Kidney (tissue), 14 donors: ENCODE measurements around the gene RASA2. TPM values are rescaled to one million over a fixed set of nuclear protein-coding genes. Genes with fewer than 3 reads are reported as not detected.
A peak's percentile ranks its signal among the peaks of the same experiment; 100 is the strongest.

ENCODE experiments used
- DNase-seq, 5 donors: peaks; one replicate each; pipeline ENCODE4 v3.0.0-alpha.2; 2013 to 2020
- FAIRE-seq: peaks from 2 replicates; lab custom pipeline; 2012; peaks lifted over from hg19 to GRCh38; lab: Jason Lieb, UNC
- H3K27ac ChIP-seq, 2 donors: one replicate each; pipeline ENCODE4 v1.7.0; 2013; ENCODE audit warnings: low read depth in 2 of 2, low read length in 2 of 2, inconsistent platforms in 1 of 2
- H3K27me3 ChIP-seq: one replicate; pipeline ENCODE4 v1.7.1; 2013; ENCODE audit warnings: low read length, inconsistent platforms; ENCODE audit not compliant: control insufficient read depth, insufficient read depth
- H3K36me3 ChIP-seq, 3 donors: one replicate each; pipeline versions ENCODE4 v1.7.0 to v1.7.1; 2013; ENCODE audit warnings: low read length in 3 of 3, control low read depth in 1 of 3, inconsistent platforms in 1 of 3; ENCODE audit not compliant: insufficient read depth in 3 of 3, control insufficient read depth in 2 of 3
- H3K4me1 ChIP-seq, 3 donors: one replicate each; pipeline versions ENCODE4 v1.7.0 to v1.7.1; 2013; ENCODE audit warnings: low read length in 3 of 3, inconsistent platforms in 1 of 3, low read depth in 1 of 3; ENCODE audit not compliant: control insufficient read depth in 2 of 3, insufficient read depth in 2 of 3
- H3K4me3 ChIP-seq, 3 donors: one replicate each; pipeline versions ENCODE4 v1.7.0 to v1.8.1; 2013; ENCODE audit warnings: low read length in 3 of 3, control low read depth in 1 of 3, inconsistent platforms in 1 of 3
- H3K9ac ChIP-seq, 3 donors: one replicate each; pipeline versions ENCODE4 v1.7.0 to v1.7.1; 2013; ENCODE audit warnings: low read length in 3 of 3, control low read depth in 1 of 3, inconsistent platforms in 1 of 3
- H3K9me3 ChIP-seq, 3 donors: one replicate each; pipeline versions ENCODE4 v1.7.0 to v1.7.1; 2013; ENCODE audit warnings: low read length in 3 of 3, control low read depth in 1 of 3, inconsistent platforms in 1 of 3; ENCODE audit not compliant: control insufficient read depth in 2 of 3, insufficient read depth in 1 of 3
- CTCF ChIP-seq: IDR thresholded peaks from 3 replicates; pipeline ENCODE4 v1.5.1; 2012; ENCODE audit warnings: mild to moderate bottlenecking, moderate library complexity, borderline replicate concordance; ENCODE audit not compliant: insufficient read depth; ENCODE audit errors: extremely low read depth
- intact Hi-C: fragments of 100-400 bp; cut with DNase I; formaldehyde crosslinking; loops from one replicate; pipeline ENCODE4 v1.11.1; 2022
- polyA plus RNA-seq: library from polyadenylated mRNA; stranded (reverse); fragments of 350-450 nt; fragmentation: Illumina TruSeq; extraction: RNeasy Lipid Tissue Mini Kit (QIAGEN cat#74804); gene quantifications from one replicate; pipeline ENCODE4 v1.2.3, GENCODE V29; 2014; ENCODE audit warnings: low read depth, low replicate concordance; ENCODE audit not compliant: insufficient read depth
- total RNA-seq: library from RNA; stranded (reverse); fragmentation: NEBNext Ultra II Directional; extraction: Animal tissue kit (Norgen Biotek cat#: 25700); gene quantifications from one replicate; pipeline ENCODE4 v1.2.1, GENCODE V29; 2021
- donor health status: control.
- donor health status: control.
- donor health status: control.
- donor health status: control.
- donor health status: control.
- donor health status: DM: yes; HTN: yes; CAD: no.
- donor health status: Normal renal cell carcinoma (clear cell type).

RASA2 gene
- total and polyA plus RNA-seq, 2 donors from 2014 or later, result 2.2 to 29.8 TPM

DNA sequence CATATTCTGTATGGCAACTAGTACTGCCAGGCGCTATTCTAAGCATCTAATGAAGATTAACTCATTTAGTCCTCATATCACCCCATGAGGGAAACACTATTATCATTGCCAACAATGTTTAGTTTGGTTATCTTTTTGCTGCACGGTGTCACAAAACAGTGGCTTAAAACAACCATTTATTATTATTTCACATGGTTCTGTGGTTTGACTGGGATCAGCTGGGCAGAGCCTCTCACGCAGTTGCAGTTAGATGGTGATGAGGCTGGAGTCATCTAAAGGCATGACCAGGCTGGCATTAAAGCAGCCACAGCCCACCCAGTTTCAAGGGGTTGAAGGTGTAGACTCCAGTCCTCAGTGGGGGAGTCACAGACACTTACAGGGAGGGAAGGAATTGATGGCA lies 32.8 kb upstream of the RASA2 start:
- DNase-seq, result no peak
- Histone ChIP-seq H3K27me3 (no peaks in the 10 kb centered on the region), H3K9me3 (no peaks in the 10 kb centered on the region), H3K9ac (no peak overlapping the region), H3K27ac (no peak overlapping the region), H3K4me1 (peaks cover 0 to 2% (median 0%) of the 10 kb centered on the region in 3 donors), H3K36me3 (no peaks in the 10 kb centered on the region), H3K4me3 (no peak overlapping the region)
- no peak for FAIRE-seq
- intact Hi-C loops, result loop anchor here (10.0 kb wide), 1 partner anchor 149 kb away; no protein-coding TSS in a partner anchor
- no peak for TF ChIP-seq CTCF

DNA sequence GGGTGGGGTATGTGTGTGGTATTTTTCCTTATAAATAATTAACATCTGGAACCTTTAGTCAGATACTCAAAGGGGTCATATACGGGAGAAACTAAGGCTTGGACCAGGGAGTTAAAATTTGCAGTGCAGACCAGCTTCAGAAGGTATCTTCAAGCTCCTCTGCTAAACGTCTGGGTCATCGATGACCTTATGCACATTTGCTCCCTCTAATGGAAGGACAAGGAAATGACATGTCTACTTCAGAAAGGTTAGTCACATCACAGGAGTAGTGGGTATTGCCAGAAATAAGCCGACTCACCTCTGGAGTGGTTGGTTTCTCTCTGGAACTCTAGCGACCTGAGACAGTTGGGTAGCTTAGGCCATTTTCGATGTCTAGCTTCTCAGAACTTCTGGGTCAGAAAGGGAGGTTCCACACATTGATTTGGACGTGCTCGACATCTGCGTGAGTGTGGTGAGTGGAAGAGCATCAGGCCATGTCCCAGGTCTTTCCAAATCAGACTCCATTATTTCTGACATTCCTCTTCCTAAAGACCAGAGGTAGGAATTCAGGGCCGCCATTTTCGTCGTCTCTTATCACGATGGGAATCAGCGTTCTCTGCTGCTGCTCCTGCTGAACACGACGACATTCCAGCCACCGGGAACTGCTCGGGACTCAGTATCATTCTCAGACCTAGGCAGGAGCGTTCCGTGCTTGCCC lies 31.8 kb upstream of the RASA2 start:
- FAIRE-seq, result no peak
- TF ChIP-seq CTCF, result peak; percentile 70

GRCh38 chr3:141455603-141456300 lies 31.1 kb upstream of the RASA2 start:
- DNase-seq (no peak), FAIRE-seq (no peak)
- Histone ChIP-seq H3K4me1 (peaks cover 0 to 2% (median 0%) of the 10 kb centered on the region in 3 donors), H3K36me3 (no peaks in the 10 kb centered on the region), H3K9ac (no peak overlapping the region), H3K27ac (no peak overlapping the region), H3K9me3 (no peaks in the 10 kb centered on the region), H3K27me3 (no peaks in the 10 kb centered on the region), H3K4me3 (no peak overlapping the region)
- intact Hi-C loops, result loop anchor here (10.0 kb wide), 1 partner anchor 151 kb away; no protein-coding TSS in a partner anchor
- no peak for TF ChIP-seq CTCF

More for the DNA sequence above, 31.8 kb upstream of the RASA2 start:
- Histone ChIP-seq H3K9ac (no peak overlapping the region), H3K9me3 (no peaks in the 10 kb centered on the region), H3K27ac (no peak overlapping the region), H3K36me3 (no peaks in the 10 kb centered on the region), H3K27me3 (no peaks in the 10 kb centered on the region), H3K4me1 (peaks cover 0 to 2% (median 0%) of the 10 kb centered on the region in 3 donors), H3K4me3 (no peak overlapping the region)
- intact Hi-C loops, result loop anchor here (10.0 kb wide), 1 partner anchor 150 kb away; no protein-coding TSS in a partner anchor
- peak in 2 of 5 donors; percentile 72 to 75 for DNase-seq
